Endodermal cell (in vitro differentiated cells): ENCODE data around the gene EPHX1. TPM values are rescaled to one million over a fixed set of nuclear protein-coding genes. Genes with fewer than 3 reads are reported as not detected.
"Not testable (repeated sequence)": the region's sequence is repeated elsewhere in the genome, so short reads cannot be mapped to it uniquely, and the experiment has no call there.

Experiments
- DNase-seq: peaks from one replicate; pipeline ENCODE4 v3.0.0-alpha.2; 2017
- H3K27ac ChIP-seq: 2 replicates; pipeline ENCODE4 v1.5.1; 2013; ENCODE audit warnings: mild to moderate bottlenecking, low read depth, low read length, moderate library complexity
- H3K27me3 ChIP-seq: 2 replicates; pipeline ENCODE4 v1.6.1; 2013; ENCODE audit warnings: mild to moderate bottlenecking, low read length, moderate library complexity; ENCODE audit not compliant: insufficient read depth, control insufficient read depth, poor library complexity, severe bottlenecking
- H3K36me3 ChIP-seq: 2 replicates; pipeline ENCODE4 v1.7.0; 2013; ENCODE audit warnings: mild to moderate bottlenecking, low read length, moderate library complexity; ENCODE audit not compliant: control insufficient read depth, insufficient read depth
- H3K4me1 ChIP-seq: one replicate; pipeline ENCODE4 v1.7.0; 2013; ENCODE audit warnings: low read length; ENCODE audit not compliant: control insufficient read depth, insufficient read depth
- H3K4me3 ChIP-seq: 2 replicates; pipeline ENCODE4 v1.5.1; 2013; ENCODE audit warnings: mild to moderate bottlenecking, low read length, moderate library complexity
- H3K9ac ChIP-seq: 2 replicates; pipeline ENCODE4 v1.6.1; 2013; ENCODE audit warnings: mild to moderate bottlenecking, low read length, moderate library complexity; ENCODE audit not compliant: poor library complexity, severe bottlenecking; ENCODE audit errors: extremely low read depth
- H3K9me3 ChIP-seq: 2 replicates; pipeline ENCODE4 v1.6.1; 2013; ENCODE audit warnings: mild to moderate bottlenecking, low read length, moderate library complexity; ENCODE audit not compliant: control insufficient read depth
- H3K27ac Mint-ChIP-seq: 2 replicates; pipeline ENCODE4 v1.8.0; 2020; ENCODE audit warnings: mixed read lengths
- H3K27me3 Mint-ChIP-seq: 2 replicates; pipeline ENCODE4 v1.8.0; 2021; ENCODE audit warnings: mild to moderate bottlenecking, mixed read lengths; ENCODE audit not compliant: insufficient read depth
- H3K36me3 Mint-ChIP-seq: 2 replicates; pipeline ENCODE4 v1.8.0; 2020; ENCODE audit warnings: low read depth, mixed read lengths
- H3K4me1 Mint-ChIP-seq: 2 replicates; pipeline ENCODE4 v1.8.0; 2020; ENCODE audit warnings: mixed read lengths
- H3K4me3 Mint-ChIP-seq: 2 replicates; pipeline ENCODE4 v1.8.0; 2020; ENCODE audit warnings: mild to moderate bottlenecking, moderate library complexity, mixed read lengths
- H3K9me3 Mint-ChIP-seq: 2 replicates; pipeline ENCODE4 v1.8.0; 2020; ENCODE audit warnings: mild to moderate bottlenecking, mixed read lengths
- CTCF ChIP-seq: fragments of 200-600 bp; sonication (generic); conservative IDR thresholded peaks from 2 replicates; pipeline ENCODE4 v1.5.0; 2021; ENCODE audit warnings: antibody characterized with exemption, mild to moderate bottlenecking
- WGBS, 2 experiments: methylation state at CpG; one replicate each; pipeline versions ENCODE4 v1.1.5 to v1.1.7; 2013; ENCODE audit warnings: missing lambda C conversion rate in 2 of 2, mixed read lengths in 1 of 2; ENCODE audit not compliant: insufficient coverage in 1 of 2, insufficient read length in 1 of 2; 5-methylcytosine and 5-hydroxymethylcytosine counted together
- total RNA-seq, 2 donors: library from RNA; stranded (reverse); fragmentation: NEBNext Ultra II Directional in 1 of 2; extraction: Animal tissue kit (Norgen Biotek cat#: 25700) in 1 of 2; gene quantifications; 2 replicates in 1 of 2; 3 replicates in 1 of 2; pipeline ENCODE4 v1.2.1, GENCODE V29; 2021

Gene EPHX1
- total RNA-seq, 2 donors from 2014 or later = 49.2 to 84.1 TPM

DNA sequence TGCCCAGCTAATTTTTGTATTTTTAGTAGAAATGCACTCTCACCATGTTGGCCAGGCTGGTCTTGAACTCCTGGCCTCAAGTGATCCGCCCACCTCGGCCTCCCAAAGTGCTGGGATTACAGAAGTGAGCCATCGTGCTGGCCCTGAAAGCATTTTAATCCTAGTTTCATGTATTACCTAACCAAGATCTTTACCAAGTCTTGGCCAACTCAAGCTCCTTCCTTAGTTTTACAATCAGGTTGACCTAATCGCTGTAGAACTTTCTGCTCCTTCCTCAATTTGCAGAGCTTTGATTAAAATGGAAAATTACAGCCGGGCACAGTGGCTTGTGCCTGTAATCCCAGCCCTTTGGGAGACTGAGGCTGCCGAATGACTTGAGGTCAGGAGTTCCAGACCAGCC lies 75.4 kb downstream of the EPHX1 start:
- H3K9me3 ChIP-seq = no peaks in the 10 kb centered on the region
- no peaks in the 10 kb centered on the region for H3K27me3 Mint-ChIP-seq

DNA sequence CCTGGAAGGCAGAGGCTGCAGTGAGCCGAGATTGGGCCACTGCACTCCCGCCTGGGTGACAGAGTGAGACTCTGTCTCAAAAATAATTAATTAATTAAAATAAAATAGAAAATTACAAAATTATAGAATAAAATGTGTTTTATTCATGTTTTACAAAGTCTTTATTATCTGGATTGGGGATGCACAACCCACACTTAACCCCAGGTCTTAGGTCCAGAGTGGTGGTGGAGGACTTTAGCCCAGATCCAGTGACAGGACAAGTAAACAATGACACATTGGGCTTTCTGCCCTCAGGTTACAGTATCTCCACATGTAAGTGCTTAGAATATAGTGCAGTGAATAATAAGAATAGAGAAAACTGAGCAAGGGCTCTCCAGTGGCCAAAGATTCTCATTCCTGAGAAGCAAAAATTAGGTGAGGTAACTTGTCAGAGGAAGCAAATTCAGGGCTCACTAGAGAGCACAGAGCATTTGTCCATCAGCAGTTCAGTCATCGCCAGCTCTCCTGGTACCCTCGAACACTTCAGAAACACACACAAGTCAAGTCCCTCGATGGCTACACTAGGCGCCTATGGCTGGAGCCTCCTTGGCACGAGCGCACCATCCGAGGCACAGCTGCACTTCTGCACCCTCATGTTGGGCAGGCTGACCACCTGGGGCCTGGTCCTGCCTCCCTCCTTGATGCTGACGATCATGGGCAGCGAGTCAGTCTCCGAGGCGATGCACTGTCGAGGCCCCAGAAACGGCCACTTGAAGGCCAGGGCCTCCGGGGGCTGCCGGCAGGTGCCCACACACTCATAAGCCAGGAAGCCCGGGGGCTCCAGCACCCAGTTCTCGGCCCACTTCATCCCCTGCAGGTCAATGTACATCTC lies 76.5 kb downstream of the EPHX1 start:
- DNase-seq = no peak
- Histone ChIP-seq H3K9me3 (no peaks in the 10 kb centered on the region), H3K36me3 (peaks cover 23% of the 10 kb centered on the region), H3K27ac (no peak overlapping the region), H3K4me3 (peak overlapping the region; percentile 89), H3K27me3 (no peaks in the 10 kb centered on the region), H3K9ac (peak overlapping the region; percentile 100), H3K4me1 (peaks cover 3% of the 10 kb centered on the region)
- Mint-ChIP-seq H3K4me3 (peak overlapping the region; percentile 87), H3K27ac (peak overlapping the region; percentile 86), H3K9me3 (no peaks in the 10 kb centered on the region), H3K27me3 (no peaks in the 10 kb centered on the region), H3K36me3 (peaks cover 18% of the 10 kb centered on the region), H3K4me1 (peaks cover 44% of the 10 kb centered on the region)
- 84 to 87% methylated on average over 6 to 18 of the region's 19 CpGs for WGBS, 2 experiments
- TF ChIP-seq CTCF = no peak

More for the DNA sequence above, 75.4 kb downstream of the EPHX1 start:
- no peak for DNase-seq
- H3K9me3 Mint-ChIP-seq = no peaks in the 10 kb centered on the region
- Histone ChIP-seq H3K27ac (no peak overlapping the region), H3K36me3 (peaks cover 27% of the 10 kb centered on the region), H3K9ac (peak overlapping the region; percentile 100), H3K27me3 (no peaks in the 10 kb centered on the region), H3K4me1 (peaks cover 7% of the 10 kb centered on the region), H3K4me3 (peak overlapping the region; percentile 89)
- peak overlapping the region; percentile 66 for H3K27ac Mint-ChIP-seq
- H3K36me3 Mint-ChIP-seq = peaks cover 18% of the 10 kb centered on the region
- peak overlapping the region; percentile 87 for H3K4me3 Mint-ChIP-seq
- TF ChIP-seq CTCF = no peak
- peaks cover 48% of the 10 kb centered on the region for H3K4me1 Mint-ChIP-seq
- 81 to 85% methylated on average over 6 of the region's 6 CpGs for WGBS, 2 experiments

GRCh38 chr1:225887030-225887314 lies 77.0 kb downstream of the EPHX1 start:
- Mint-ChIP-seq H3K9me3 (no peaks in the 10 kb centered on the region), H3K27me3 (no peaks in the 10 kb centered on the region), H3K36me3 (peaks cover 18% of the 10 kb centered on the region), H3K27ac (peak overlapping the region; percentile 86), H3K4me1 (peaks cover 48% of the 10 kb centered on the region), H3K4me3 (peak overlapping the region; percentile 87)
- Histone ChIP-seq H3K36me3 (peaks cover 23% of the 10 kb centered on the region), H3K27me3 (no peaks in the 10 kb centered on the region), H3K9ac (peak overlapping the region; percentile 100), H3K27ac (no peak overlapping the region), H3K4me1 (peaks cover 3% of the 10 kb centered on the region), H3K4me3 (peak overlapping the region; percentile 89), H3K9me3 (no peaks in the 10 kb centered on the region)
- DNase-seq = no peak
- WGBS, 2 experiments = 83 to 93% methylated on average over 3 to 7 of the region's 7 CpGs
- no peak for TF ChIP-seq CTCF

- not testable (repeated sequence) for H3K9me3 Mint-ChIP-seq, H3K27me3 ChIP-seq, H3K9me3 ChIP-seq, H3K27me3 Mint-ChIP-seq, H3K4me1 ChIP-seq
- Mint-ChIP-seq H3K36me3 (peaks cover 18% of the 10 kb centered on the region), H3K4me3 (peak overlapping the region; percentile 87), H3K4me1 (peaks cover 48% of the 10 kb centered on the region), H3K27ac (peak overlapping the region; percentile 89)
- Histone ChIP-seq H3K36me3 (peaks cover 23% of the 10 kb centered on the region), H3K4me3 (peak overlapping the region; percentile 100), H3K27ac (peak overlapping the region; percentile 51), H3K9ac (peak overlapping the region; percentile 100)
- DNase-seq = peak; percentile 74
- WGBS, 2 experiments = 5 to 80% methylated on average over 1 to 38 of the region's 56 CpGs
Measured at GRCh38 chr1:225887554-225888288, 77.8 kb downstream of the EPHX1 start.
